GM20000 (cell line): ENCODE results near the gene IRAK3.

Experiments
- DNase-seq: peaks from one replicate; pipeline ENCODE4 v3.0.0; 2012; ENCODE audit warnings: low spot score
- CTCF ChIP-seq: IDR thresholded peaks from 2 replicates; pipeline ENCODE4 v1.5.1; 2012; ENCODE audit warnings: mild to moderate bottlenecking, control low read depth; ENCODE audit errors: extremely low read depth, missing control alignments

IRAK3 gene

GRCh38 chr12:66162701-66163100 is 26.3 kb upstream of the IRAK3 start:
- TF ChIP-seq CTCF: no peak
- no peak for DNase-seq

GRCh38 chr12:66163289-66163688 is 25.7 kb upstream of the IRAK3 start:
- TF ChIP-seq CTCF: no peak

GRCh38 chr12:66164349-66164821 is 24.6 kb upstream of the IRAK3 start:
- no peak for TF ChIP-seq CTCF
- DNase-seq: no peak

More at GRCh38 chr12:66163289-66163688, 25.7 kb upstream of the IRAK3 start:
- no peak for DNase-seq

GRCh38 chr12:66165141-66165540 is 23.9 kb upstream of the IRAK3 start:
- no peak for DNase-seq
- TF ChIP-seq CTCF: no peak

- DNase-seq: no peak
- TF ChIP-seq CTCF: no peak
Measured at GRCh38 chr12:66166561-66166960, 22.5 kb upstream of the IRAK3 start.

- TF ChIP-seq CTCF: no peak
- no peak for DNase-seq
Measured at GRCh38 chr12:66168410-66168809, 20.6 kb upstream of the IRAK3 start.

GRCh38 chr12:66169221-66170170 is 19.5 kb upstream of the IRAK3 start, which contains the start of gene TMBIM4:
TSS of gene TMBIM4 (minus strand) at chr12:66169996. CDS start at chr12:66169951, 45 bp downstream.
- peak; percentile 34 for TF ChIP-seq CTCF
- peak; percentile 88 for DNase-seq
